HL-60/S4 (cell line): ENCODE data around the gene LPAR3.
"Not testable (repeated sequence)": the region's sequence is repeated elsewhere in the genome, so short reads cannot be mapped to it uniquely, and the experiment has no call there.

Experiments used
- in situ Hi-C: fragments of 300-500 bp; cut with MboI; formaldehyde crosslinking; loops from 2 replicates; pipeline ENCODE4 v1.14.3; 2022; ENCODE audit warnings: low sequenced_read_pairs

Gene LPAR3

DNA sequence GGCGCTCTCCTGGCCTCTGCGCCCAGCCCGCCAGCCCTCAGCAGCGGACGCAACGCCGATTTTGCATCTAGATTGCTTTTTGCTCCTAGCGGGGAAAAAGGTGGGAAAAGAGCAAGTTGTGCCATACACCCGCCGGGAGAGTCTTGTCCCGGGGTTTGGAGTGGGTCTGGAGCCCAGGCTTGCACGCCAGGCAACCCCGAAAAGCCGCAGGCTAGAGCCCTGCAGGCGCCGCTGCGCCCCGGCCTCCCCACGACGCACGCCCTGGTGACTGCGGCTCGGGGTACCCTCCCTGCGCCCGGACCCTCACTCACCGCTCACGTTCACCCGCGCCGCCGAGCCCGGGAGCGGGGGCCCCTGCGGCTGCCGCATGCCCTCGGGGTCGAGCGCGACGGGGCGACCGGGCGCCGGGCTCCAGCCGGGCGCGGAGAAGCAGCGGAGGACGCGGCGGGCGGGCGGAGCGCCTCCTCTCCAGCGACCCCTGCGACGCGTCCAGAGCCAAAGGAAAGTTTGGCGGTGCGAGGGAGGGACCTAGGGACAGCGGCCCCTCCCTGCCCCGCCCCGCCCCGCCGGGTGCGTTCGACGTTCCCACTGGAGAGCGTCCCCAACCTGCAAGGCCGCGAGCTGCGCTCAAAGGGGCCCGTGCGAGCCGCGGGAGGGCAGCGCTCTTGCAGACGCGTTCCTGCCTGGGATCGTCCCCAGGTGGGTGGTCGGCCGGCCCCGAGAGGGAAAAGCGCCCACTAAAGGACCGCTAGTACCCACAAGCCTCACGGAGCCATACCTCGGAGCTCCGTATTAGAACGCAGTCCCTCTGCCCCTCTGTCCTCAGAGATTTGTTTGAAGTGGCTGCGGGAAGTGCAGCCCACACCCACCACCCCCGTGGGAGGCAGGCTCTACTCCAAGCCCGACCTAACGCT, at the start of gene LPAR3:
Gene LPAR3, minus strand, starts transcription at position 502 of the 914 bp plus-strand sequence. CDS start 27,086 bp downstream, outside the sequence.
- in situ Hi-C loops = no loop called here

DNA sequence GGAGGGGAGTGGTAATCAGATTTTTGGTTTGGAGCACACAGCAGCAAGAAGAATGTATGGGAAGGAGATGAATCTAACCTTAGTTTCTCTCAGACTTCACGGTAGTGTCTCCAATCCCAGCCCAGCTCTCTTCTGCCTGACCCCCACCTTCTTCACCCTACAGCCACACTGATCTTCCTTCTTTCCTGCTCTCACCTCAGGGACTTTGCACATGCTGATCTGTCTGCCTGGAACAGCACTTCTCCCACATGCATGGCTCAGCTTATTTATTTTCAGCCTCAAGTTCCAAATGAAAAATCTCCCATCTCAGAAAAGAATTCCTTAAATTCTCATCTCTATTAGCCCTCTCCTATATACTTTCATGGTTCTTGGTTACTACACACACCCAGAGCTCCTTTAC, 48.8 kb upstream of the LPAR3 start:
- in situ Hi-C loops = loop anchor here (25.0 kb wide), 1 partner anchor 505 kb away; no protein-coding TSS in a partner anchor

DNA sequence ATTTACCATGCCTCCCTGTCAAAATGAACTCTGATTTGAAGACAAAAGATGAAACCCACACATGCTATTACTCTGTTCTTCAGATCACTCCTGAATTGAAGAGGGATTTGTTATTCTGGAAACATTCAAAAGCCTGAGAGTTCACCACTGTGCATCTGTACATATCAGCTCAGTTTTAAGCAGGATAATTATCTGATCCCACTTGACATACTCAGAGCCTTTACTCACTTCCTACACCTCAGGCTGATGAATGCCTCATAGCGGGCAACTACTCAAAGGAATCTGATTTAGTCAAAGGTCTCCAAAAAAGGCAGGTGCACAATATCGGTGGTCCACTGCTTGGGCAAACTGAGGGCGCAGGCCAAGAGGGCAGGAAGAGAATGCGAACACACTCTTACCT, 47.5 kb upstream of the LPAR3 start:
- in situ Hi-C loops = loop anchor here (25.0 kb wide), 1 partner anchor 503 kb away; no protein-coding TSS in a partner anchor

- in situ Hi-C loops = loop anchor here (25.0 kb wide), 1 partner anchor 502 kb away; no protein-coding TSS in a partner anchor
These were observed 46.8 kb upstream of the LPAR3 start for GRCh38 chr1:84939761-84940160.

GRCh38 chr1:84939151-84939550, 46.1 kb upstream of the LPAR3 start:
- in situ Hi-C loops = loop anchor here (25.0 kb wide), 1 partner anchor 502 kb away; no protein-coding TSS in a partner anchor

- in situ Hi-C loops = loop anchor here (25.0 kb wide), 1 partner anchor 499 kb away; no protein-coding TSS in a partner anchor
These were observed 43.3 kb upstream of the LPAR3 start for GRCh38 chr1:84936116-84936810.

DNA sequence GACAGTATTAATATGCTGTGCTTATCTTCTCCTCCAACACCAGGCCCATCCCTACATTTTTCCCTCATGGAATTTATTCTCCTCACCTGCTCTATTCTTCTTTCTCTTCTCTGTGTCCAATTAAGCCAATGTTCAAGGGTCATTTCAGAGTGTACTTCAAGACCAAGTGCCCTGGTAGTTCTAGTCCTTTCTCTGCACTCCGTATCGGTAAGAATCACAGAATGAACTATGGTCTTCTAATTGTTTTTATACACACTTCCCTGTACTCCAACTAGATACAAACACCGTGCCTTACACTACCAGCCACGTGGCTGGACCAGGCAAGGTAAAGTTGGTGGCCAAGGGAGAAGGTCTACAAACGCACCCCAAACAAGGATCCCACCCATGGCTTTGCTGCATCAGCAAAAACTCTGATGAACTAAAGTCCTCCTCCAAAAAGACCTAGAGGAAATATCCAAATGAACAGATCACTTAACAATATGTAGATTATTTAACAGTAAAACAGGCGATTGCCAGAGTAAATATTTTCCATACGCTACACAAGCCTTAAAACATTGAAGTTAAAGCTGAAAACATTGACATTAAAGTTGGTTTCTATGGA, 40.1 kb upstream of the LPAR3 start:
- in situ Hi-C loops = loop anchor here (25.0 kb wide), 1 partner anchor 496 kb away; no protein-coding TSS in a partner anchor

DNA sequence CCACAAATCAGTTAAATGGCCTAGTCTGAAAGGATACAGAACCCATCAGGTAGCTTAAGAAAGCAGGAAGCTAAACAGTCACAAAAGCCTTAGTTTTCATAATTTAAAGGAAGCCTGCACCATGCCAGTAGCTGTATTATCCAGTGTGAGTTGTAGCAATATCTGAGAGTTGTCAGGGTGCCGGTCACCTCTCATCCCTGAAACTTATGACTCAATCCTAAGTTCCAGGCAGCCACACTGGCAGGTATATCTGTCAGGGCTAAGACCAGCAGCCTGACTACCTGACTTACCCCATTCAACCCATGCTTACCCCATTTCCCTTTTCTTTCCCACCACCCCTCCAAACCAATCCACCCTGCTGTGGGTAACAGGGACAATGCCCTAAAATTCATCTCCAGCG, 37.8 kb upstream of the LPAR3 start:
- in situ Hi-C loops = loop anchor here (25.0 kb wide), 1 partner anchor 494 kb away; no protein-coding TSS in a partner anchor

GRCh38 chr1:84930329-84930728, 37.3 kb upstream of the LPAR3 start:
- in situ Hi-C loops = loop anchor here (25.0 kb wide), 1 partner anchor 493 kb away; no protein-coding TSS in a partner anchor

- in situ Hi-C loops = loop anchor here (25.0 kb wide), 1 partner anchor 492 kb away; no protein-coding TSS in a partner anchor
These were observed 36.6 kb upstream of the LPAR3 start for GRCh38 chr1:84929581-84929980.

GRCh38 chr1:84928979-84929378, 36.0 kb upstream of the LPAR3 start:
- in situ Hi-C loops = loop anchor here (25.0 kb wide), 1 partner anchor 492 kb away; no protein-coding TSS in a partner anchor

GRCh38 chr1:84923317-84923716, 30.3 kb upstream of the LPAR3 start:
- in situ Hi-C loops = no loop called here

GRCh38 chr1:84920159-84920558, 27.2 kb upstream of the LPAR3 start:
- in situ Hi-C loops = no loop called here

DNA sequence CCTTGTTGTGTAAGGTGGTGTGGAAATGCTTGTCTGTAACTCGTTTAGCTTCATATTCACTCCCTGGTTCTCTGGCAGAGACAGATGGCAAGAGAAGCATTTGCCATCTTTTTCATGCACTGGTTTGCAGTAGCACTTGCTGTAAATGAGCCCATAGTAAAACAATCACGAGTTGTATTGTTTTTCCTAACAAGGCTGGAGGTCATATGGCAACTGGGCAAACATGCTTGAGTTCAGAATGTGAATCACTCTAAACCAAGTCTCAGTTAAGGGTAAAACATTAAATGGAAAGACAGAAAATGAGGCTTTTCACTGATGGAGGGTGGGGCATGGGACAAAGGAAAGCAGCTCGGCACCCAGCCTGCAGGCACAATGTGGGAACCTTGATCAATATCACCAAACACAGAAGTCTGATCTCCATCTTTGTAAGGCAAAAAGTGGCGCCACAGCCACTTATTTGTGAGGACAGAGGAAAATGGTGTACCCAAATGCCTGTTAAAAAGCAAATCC, 26.5 kb upstream of the LPAR3 start:
- in situ Hi-C loops = no loop called here

DNA sequence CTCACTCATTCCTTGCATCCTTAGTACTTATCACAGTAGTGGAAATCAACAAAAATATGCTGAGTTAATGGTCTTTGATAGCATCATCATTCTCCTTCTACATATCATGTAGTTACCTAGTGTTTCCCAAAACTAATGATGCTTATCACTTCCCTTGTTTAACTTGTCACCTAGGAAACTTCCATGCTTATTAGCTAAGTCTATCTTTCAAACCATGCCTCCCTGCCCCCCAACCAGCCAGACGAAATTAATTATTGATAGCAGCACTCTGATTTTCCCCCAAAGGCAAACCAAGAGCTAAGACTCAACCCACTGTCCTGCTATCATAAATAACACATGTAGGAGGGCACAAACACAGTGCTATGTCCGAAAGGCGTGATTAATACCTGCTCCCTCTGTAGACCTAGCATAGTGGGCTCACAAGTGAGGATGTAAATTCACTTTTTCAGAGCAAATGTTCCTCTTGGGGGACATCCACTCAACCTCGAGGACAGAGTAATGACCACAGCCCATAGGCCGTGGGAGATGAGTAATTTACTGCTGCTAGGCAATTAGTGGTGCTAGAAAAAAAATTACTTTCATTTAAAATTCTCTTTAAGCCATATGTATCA, 25.8 kb upstream of the LPAR3 start:
- in situ Hi-C loops = no loop called here

DNA sequence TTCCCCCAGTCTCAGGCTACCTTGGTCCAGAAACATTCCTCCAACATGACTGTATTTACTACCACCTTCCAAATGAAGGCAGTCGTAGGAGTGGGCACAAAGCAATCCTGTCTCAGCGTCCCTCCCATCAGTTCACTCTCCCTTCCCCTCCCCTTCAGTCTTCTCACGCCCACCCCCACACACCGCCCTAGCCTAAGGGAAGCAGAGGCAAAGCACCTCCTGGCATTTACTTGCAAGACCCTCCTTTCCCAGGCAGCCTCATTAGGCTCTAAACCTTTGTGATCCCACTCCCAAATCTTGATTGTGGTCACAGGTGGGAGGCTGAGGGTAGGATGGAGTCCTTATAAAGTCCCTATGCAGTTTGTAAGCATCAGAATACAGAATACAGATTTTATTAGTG, 23.9 kb upstream of the LPAR3 start:
- in situ Hi-C loops = no loop called here

GRCh38 chr1:84913555-84913892, 20.5 kb upstream of the LPAR3 start:
- in situ Hi-C loops = no loop called here

DNA sequence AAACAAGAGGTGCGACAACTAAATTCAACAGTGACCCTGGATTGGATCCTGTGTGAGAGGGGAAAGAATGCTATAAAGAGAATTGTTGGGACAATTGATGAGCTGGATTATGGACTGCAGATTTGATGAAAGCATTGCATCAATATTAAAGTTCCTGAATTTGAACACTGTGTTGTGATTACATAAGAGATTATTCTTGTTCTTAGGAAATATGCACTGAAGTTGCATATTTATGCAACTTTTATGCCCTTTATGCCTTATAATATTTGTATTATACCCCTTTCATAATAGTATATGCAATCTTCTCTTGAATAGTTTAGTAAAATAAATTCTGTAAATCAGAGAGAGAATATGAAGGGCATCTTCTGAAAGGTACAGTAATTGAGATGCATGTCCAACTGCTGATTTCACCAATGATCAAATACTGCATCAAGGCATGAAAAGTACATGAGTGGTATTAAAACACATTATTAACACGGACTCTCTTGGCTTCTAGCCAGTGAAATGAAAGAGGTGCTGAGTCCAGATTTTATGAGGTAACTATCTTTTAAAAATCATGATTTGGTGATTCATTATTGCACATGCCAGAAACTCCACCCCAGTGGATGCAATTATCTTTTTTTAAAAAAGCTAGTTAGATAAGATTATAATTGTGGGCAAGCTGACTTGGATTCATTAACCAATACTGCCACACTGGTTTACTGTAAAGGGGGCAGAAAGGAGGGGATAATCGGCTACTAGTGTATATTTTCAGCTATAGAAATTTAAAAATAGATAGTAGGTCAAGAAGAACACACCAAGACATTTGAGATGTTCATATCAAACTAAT, 19.9 kb upstream of the LPAR3 start:
- in situ Hi-C loops = no loop called here

GRCh38 chr1:84908746-84909464, 15.9 kb upstream of the LPAR3 start:
- in situ Hi-C loops = not testable (repeated sequence)
